ENCODE data around the gene PEAK1.

Gene PEAK1

GRCh38 chr15:77419836-77420609, at the start of gene PEAK1:
TSS of gene PEAK1 (minus strand) at chr15:77420104. CDS start at chr15:77181926, 238,178 bp downstream.
- peak; percentile 100 for DNase-seq

GRCh38 chr15:77468896-77469295, 49.0 kb upstream of the PEAK1 start:
- DNase-seq: no peak

DNA sequence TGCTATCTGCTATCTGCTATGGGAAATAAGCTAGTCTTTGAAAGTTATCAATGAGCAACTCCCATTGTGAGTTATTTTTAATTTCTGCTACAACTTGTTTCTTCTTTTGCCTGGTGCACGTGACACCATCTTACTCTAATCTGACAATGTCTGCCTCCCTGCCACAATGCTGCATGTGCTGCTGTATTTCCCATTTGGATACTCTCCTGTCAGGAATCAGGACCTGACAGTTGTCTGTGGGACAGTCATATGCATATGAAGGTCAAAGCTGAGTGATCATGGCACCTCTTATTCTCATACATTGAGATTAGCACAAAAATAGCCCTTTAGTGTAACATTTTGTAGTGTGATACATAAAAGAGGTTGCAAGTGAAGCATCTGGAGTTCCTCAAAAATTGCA, 46.6 kb upstream of the PEAK1 start:
- no peak for DNase-seq

DNA sequence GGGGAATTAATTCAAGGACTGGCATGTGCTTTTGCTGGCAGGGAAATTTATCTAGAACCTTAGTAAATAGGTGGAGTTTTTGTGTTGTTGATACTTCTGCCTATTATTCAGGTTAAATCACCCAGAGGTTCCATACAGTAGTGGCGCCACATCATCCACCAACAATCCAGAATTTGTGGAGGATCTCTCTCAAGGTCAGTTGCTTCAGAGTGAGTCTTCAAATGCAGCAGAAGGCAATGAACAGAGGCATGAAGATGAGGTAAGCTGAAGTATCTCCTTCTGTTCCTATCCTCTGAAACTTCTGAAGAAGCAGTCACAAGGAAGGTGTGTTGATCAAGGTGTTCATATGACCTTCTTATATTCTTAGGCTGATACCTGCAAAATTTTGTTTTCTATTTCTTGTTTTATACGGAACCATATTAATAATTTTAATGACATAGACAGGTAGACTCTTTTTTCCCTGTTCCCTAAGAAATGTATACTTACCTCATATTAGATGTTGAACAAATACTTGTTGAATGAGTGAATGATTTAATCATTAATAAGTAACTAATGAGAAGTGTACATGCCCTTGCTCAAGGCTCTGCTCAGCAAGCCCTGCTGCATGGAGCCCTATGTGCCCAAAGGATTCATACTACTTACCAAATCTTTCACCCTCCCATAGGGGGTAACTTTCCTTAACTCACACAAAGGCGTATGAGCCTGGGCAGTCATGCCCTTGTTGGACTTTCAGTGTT, 44.4 kb upstream of the PEAK1 start:
- no peak for DNase-seq

DNA sequence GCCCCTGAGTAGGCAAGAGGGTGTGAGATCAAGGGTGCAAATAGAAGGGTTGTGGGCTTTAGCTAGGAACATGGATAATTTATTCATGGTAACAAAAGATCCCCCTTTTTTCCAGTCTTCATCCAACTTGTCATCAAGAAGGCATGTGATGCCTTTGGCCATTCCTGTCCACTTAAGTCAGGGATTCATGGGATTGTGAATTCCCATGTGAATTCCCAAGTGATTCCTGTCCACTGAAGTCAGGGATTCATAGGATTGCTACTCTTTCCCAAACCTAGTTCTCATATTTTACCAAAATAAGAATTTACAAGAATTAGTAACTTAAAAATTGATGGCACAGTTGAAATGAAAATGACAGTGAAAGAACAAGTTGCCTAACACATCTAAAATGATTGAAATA, 41.6 kb upstream of the PEAK1 start:
- no peak for DNase-seq

DNA sequence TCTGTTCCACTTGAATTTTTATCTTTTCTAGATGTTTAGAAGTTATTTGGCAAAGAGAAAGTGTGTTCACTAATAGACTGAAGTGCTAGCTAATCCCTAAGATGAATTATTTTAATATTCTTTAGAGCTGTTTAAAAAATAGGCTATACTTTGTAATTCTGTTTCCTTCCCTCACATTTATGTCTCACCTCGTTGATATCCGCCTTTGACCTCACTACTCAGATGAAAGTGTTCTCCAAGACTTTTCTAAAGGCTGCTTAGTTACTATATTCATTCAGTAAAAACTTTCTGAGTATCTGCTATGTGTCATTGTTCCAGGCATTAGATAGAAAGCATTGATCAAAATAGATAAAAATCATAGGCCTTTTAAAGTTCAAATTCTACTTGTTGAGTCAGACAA, 39.1 kb upstream of the PEAK1 start:
- DNase-seq: no peak

- no peak for DNase-seq
These were observed 38.0 kb upstream of the PEAK1 start for GRCh38 chr15:77457905-77458265.

DNA sequence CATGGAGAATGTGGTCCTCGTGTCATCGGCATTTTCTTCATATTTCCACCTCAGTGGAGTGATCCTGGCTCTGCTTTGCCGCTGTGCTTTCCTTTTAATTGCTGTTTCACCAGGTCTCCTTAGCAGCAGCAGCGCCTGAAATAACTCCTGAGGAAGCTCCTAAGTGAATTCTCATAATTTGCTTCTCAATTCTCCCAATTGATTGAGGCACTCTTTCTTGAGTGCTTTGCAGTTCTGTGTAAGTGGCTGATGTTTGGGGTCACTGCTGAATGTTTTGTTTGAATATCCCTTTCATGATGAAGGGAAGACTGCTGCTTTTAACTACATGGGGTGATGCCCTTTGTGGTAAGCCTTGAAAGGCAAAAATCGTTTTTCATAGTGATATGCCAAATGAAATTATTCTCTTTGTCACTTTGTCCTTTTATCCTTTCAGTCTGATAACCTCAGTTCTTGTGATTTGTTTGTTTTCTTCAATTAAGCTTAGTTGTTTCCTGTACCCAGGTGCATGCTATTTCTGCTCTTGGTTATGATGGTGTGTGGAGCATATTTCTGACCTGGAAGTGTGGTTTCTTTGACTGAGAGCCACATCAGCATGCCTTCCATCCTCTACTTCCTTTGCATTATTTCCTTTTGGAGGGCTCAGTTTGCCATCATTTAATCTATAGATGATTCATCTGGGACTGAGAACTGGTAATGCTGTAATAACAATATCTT, 37.4 kb upstream of the PEAK1 start:
- DNase-seq: no peak

- DNase-seq: no peak
These were observed 36.8 kb upstream of the PEAK1 start for GRCh38 chr15:77456746-77457145.

- no peak for DNase-seq
These were observed 35.9 kb upstream of the PEAK1 start for GRCh38 chr15:77455696-77456321.

DNA sequence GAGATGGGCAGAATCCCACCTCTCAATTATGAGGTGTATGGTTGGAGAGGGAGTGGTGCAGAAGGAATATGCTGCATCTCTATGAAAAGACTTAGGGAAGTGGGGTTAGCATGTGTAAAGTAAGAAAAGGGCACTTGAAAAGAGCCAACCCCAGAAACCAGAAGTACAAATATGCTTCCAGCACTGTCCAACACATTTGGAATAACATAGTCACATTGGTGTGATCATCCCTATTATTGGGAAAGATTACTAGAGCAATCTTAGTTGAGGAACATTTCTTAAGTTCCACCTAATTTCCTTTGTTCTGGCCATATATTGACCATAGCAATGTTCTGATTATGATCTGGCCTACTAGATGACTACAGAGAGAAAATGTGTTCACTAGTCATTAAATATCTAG, 35.0 kb upstream of the PEAK1 start:
- DNase-seq: no peak

DNA sequence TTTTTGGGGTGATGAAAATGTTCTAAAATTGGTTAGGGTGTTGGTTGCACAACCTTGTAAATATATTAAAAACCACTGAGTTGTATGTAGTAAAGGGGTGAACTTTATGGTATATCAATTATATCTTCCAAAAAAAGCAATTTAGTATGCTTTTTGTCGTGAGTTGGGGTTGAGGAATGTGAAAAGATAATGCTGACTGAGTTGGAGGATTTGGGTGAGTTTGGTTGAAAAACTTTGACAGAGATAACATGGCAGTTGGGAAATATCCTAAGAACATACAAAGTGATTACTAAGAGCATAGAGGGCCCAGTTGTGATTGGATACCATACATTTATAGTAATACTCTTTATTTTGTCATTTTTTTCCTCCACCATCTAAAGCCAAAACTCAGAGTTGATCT, 34.4 kb upstream of the PEAK1 start:
- no peak for DNase-seq

DNA sequence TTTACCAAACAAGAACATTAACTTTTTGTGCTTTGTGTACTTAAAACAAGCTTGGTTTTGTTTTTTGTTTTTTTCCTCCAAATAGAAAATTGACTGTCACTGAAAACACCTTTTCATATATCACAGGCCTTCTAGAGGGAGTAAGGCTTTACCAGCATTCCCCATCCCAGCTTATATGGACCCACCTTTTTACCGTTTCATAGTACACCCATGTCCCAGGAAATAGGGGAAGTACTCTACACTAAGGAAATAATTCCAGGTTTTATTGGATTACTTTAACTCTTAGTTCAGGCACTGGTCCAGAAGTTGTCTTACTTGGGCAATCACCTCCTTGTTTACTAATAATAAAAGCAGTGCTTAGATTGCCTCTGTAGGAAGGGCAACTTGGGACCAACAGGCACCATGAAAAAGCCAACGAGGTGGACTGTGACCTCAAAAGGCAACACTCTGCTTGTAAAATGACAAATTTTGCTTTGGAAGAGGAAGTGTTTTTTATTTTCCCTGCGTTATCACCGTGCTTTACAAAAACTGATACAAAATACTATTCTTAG, 27.0 kb upstream of the PEAK1 start:
- no peak for DNase-seq

DNA sequence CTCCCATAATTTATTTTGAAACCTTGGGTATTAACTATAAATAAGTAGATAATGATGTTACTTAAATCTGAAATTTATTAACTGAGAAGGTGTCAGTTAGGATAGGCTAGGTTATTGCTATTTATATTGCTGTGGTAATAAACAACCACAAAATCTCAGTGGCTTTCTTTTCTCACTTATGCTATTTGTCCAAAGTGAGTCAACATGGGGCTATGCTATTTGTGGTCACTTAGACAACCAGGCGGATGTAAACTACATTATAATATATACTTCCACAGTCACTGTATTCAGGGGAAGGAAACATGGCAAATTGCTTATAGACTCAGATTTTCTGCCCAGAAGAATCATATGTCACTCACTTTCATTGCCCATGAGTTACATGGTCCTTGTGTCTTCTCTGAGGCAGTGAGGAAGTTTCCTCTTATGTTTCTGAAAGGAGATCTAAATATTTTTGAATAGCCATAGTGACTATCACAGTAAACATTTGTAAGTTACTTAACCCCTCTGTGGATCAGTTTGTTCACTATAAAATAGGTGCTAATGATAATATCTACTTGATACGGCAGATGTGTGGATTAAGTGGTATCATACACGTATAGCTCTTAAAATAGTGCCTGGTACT, 20.6 kb upstream of the PEAK1 start:
- DNase-seq: no peak

GRCh38 chr15:77437264-77437663, 17.4 kb upstream of the PEAK1 start:
- no peak for DNase-seq

GRCh38 chr15:77436822-77437221, 16.9 kb upstream of the PEAK1 start:
- no peak for DNase-seq

GRCh38 chr15:77430652-77431051, 10.7 kb upstream of the PEAK1 start:
- DNase-seq: no peak

DNA sequence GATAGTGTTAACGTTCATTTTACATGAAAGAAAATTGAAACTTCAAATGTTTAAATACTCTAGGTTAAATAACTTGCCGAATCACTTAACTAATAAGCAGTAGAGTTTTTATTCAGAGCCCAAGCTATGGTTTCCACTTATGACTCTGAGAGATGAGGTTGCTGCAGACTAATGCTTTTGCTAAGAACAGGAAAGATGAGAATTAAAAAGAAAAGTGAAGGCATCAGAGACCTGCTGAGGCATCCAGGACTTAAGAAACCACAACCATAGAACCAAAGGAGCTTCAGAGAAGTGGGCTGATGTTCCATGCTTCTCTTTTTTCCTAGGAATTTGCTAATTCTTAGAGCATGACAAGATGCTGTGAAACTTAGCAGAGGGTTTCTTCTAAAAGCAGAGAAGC, 10.3 kb upstream of the PEAK1 start:
- DNase-seq: no peak

DNA sequence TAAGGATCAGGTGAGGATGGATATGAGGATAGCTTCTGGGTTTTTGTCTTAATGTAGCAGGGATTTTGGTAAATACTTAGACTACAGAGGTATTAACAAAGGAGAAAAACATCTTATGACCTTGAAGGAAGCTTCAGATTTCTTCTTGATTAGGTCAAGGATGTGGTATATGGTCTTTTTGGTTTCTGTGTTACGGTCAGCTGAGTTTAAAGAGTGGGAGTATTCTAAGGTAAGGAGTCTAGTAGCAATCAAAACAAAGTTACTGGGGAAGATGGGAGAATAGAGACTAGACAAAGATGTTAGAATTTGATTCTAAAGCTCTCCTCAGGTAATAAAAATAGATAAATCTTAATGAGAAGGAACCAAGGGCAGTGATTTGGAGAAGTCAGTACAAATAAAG, 7.0 kb upstream of the PEAK1 start:
- DNase-seq: no peak

- no peak for DNase-seq
These were observed 6.5 kb upstream of the PEAK1 start for GRCh38 chr15:77426377-77426776.

- no peak for DNase-seq
These were observed 5.2 kb upstream of the PEAK1 start for GRCh38 chr15:77425104-77425503.

DNA sequence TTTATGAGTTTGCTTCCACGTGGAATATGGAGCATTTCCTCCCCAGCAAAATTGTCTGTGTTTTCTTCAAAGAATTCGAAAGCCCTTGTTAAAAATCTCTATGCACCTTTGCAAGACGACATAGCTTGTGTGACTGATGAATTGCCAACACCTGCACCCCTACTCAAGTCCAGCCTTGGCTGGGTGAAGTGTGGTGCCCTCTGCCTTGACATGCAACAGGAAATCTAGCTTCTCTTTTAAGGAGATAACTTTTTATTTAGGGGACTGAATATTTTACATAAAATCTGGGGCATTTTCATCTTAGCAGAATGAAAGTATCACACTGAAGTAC, 1.4 kb upstream of the PEAK1 start:
- no peak for DNase-seq
